Mononuclear cell (primary cell): ENCODE measurements around the gene HTRA1. TPM values are rescaled to one million over a fixed set of nuclear protein-coding genes. Genes with fewer than 3 reads are reported as not detected.

ENCODE experiments used
- H3K27me3 ChIP-seq: 2 replicates; pipeline ENCODE4 v1.6.0; 2011; ENCODE audit warnings: low read length, control low read depth; ENCODE audit not compliant: insufficient read depth
- H3K4me1 ChIP-seq: 2 replicates; pipeline ENCODE4 v1.5.1; 2011; ENCODE audit warnings: mild to moderate bottlenecking, low read length, control low read depth; ENCODE audit not compliant: insufficient read depth
- H3K4me3 ChIP-seq: 2 replicates; pipeline ENCODE4 v1.5.1; 2011; ENCODE audit warnings: mild to moderate bottlenecking, low read length, moderate library complexity
- H3K9me3 ChIP-seq: 2 replicates; pipeline ENCODE4 v1.5.1; 2011; ENCODE audit warnings: low read depth, mild to moderate bottlenecking, control low read depth, low read length
- total RNA-seq: library from RNA; depleted of rRNA; stranded (reverse); fragments of >200 nt; gene quantifications from one replicate; pipeline ENCODE4 v1.2.3, GENCODE V29; 2012

The HTRA1 gene
- total RNA-seq, 1 donor = 2.2 TPM

DNA sequence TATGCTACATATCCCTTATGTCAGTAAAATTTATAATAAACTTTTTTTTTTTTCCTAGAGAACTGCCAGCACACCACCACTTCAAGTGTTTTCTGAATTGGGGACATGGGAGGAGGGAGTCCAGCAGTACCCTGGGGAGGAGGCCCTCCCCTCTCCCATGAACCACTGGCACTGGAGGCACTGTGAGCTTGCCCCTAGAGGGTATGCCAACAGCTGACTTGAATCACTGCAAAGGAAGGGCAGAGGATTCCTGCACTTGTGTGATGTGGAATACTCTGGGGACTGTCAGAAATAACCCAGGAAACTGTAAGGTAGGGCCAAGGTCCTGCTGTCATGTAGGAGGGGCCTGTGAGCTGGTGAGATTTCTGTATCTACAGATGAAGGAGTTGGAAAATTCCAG is 15.4 kb upstream of the HTRA1 start:
- H3K9me3 ChIP-seq = no peaks in the 10 kb centered on the region
- peaks cover 9% of the 10 kb centered on the region for H3K27me3 ChIP-seq
- no peaks in the 10 kb centered on the region for H3K4me1 ChIP-seq
- no peak overlapping the region for H3K4me3 ChIP-seq

DNA sequence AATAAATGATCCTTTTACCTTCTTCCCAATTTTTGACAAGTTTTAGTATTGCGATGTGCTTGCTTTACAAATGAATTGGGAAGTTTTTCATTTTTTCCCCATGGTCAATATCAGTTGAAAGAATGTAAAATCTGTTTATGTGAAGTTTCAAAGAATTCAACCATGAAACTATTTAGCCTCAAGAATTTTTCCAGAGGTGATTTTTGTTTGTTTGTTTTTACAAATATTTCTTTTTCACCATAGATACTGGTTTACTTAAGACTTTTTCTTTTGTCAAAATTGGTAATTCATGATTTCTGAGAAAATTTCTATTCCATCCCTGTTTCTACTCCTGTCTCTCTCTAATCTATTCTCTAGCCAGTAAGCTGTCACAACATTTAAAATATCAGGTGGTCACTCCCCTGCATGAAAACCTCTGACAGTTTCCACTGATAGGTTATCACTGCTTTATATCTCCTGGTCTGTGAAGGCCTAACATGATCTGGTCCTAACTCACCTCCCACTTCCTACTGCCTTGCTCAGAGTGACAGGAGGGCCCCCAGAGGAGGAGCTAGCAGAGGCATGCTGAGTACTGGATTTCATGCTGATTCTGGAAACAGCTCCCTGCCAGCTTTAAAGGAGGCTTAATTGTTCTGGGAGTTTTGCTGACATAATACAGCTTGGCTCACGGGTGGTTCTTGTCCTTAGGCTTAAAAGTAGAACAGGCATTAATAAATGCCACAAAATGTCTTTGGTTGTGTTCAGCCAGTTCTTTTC is 14.5 kb upstream of the HTRA1 start:
- Histone ChIP-seq H3K9me3 (no peaks in the 10 kb centered on the region), H3K27me3 (peaks cover 9% of the 10 kb centered on the region), H3K4me1 (no peaks in the 10 kb centered on the region)

DNA sequence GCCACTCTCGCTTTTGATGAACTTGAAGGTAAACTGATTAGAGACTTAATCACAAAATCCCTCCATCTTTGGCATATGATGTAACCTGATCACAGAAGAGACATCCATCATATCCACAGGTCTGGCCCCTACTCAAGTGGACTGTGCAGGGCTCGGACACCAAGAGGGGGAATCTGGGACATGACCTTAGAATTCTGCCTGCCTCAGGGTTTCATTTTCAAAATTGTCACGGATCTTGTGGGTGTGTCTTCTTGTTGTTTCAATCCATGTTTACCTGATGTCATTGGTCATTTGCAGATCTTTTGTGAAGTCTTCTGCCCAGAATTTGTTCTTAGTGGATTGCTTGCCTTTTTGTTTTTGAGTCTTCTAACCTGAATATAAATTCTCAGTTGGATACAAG is 12.8 kb upstream of the HTRA1 start:
- Histone ChIP-seq H3K9me3 (no peaks in the 10 kb centered on the region), H3K4me3 (no peak overlapping the region), H3K27me3 (peaks cover 16% of the 10 kb centered on the region), H3K4me1 (no peaks in the 10 kb centered on the region)

More for the DNA sequence above, 14.5 kb upstream of the HTRA1 start:
- H3K4me3 ChIP-seq = no peak overlapping the region

DNA sequence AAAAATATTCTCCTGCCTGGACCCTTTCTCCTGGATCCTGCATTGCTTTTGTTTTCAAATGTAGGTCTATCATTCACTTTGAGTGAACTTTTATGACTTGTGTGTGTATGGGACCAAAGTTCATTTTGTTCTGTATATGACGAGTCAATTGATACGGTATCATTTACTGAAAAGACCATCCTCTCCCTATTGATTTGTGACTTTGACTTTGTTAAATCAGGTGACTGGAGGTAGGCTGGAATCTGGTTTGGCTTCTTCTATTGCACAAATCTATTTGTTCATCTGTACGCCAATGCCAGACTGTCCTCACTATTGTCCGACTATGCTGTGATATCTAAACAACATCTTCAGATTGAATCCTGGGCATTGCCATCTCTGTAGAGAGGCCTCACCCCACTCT is 12.2 kb upstream of the HTRA1 start:
- H3K9me3 ChIP-seq = no peaks in the 10 kb centered on the region
- H3K4me1 ChIP-seq = no peaks in the 10 kb centered on the region
- no peak overlapping the region for H3K4me3 ChIP-seq
- peaks cover 16% of the 10 kb centered on the region for H3K27me3 ChIP-seq

DNA sequence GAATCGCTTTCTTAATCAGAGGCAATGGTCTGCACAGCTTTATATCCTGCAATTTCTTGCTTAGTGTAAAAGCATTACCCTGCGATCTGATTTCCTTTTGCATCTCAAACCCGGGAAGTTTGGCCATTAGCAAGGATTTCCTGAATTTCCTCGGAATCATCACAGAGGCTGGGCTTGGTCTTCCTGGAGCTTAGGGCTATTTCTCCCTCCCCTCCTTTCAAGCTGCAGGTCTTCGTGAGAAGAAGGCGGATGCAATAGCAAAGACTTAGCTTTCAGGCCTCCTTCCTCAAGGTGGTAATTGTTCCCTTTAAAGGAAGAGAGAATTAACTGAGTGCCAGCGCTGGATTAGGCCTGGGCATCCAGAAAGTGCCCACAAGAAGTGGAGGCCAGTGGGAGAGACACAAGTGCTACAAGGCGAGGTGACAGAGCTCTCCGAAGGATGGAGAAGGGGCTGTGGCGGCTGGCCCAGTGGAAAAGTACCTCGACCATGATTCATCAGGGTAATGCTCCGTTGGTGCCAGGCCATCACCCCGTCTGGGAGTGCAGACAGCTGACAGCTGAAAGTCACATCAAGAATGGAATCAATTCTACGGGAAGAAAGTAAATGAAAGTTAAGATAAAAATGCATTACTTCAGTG is 10.9 kb upstream of the HTRA1 start:
- no peaks in the 10 kb centered on the region for H3K4me1 ChIP-seq
- H3K27me3 ChIP-seq = peaks cover 21% of the 10 kb centered on the region
- no peak overlapping the region for H3K4me3 ChIP-seq
- H3K9me3 ChIP-seq = no peaks in the 10 kb centered on the region

DNA sequence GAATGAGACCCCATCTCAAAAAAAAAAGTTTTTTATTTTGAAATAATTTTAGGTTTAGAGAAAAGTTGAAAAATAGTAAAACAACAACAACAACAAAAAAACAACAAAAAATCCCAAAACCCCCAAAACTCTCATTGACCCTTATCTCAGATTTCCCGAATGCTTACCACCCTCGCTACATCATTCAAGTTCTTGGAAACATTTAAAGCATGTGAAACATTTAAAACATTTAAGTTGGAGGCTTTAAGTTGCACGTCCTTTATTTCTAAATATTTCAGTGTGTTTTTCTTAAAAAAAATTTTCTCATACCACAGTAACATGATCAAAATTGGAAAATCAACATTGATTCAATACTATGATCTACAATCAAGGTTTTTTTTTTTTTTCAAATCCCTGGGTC is 7.3 kb upstream of the HTRA1 start:
- Histone ChIP-seq H3K4me1 (no peaks in the 10 kb centered on the region), H3K27me3 (peaks cover 43% of the 10 kb centered on the region), H3K9me3 (no peaks in the 10 kb centered on the region), H3K4me3 (no peak overlapping the region)

DNA sequence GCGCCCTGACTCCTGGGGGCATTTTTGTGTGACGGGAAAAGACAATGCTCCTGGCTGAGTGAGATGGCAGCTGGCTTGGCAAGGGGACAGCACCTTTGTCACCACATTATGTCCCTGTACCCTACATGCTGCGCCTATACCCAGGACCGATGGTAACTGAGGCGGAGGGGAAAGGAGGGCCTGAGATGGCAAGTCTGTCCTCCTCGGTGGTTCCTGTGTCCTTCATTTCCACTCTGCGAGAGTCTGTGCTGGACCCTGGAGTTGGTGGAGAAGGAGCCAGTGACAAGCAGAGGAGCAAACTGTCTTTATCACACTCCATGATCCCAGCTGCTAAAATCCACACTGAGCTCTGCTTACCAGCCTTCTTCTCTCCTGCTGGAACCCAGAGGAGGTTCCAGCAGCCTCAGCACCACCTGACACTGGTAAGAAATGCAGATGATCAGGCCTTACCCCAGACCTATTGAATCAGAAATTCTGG is 6.7 kb upstream of the HTRA1 start, which contains the start of gene ARMS2:
Gene ARMS2, plus strand, starts transcription at position 51 of the 478 bp plus-strand sequence. Its CDS starts 75 bp downstream, at position 126.
- H3K4me1 ChIP-seq = no peaks in the 10 kb centered on the region
- H3K9me3 ChIP-seq = no peaks in the 10 kb centered on the region
- peaks cover 46% of the 10 kb centered on the region for H3K27me3 ChIP-seq
- H3K4me3 ChIP-seq = no peak within 1 kb of the TSS

DNA sequence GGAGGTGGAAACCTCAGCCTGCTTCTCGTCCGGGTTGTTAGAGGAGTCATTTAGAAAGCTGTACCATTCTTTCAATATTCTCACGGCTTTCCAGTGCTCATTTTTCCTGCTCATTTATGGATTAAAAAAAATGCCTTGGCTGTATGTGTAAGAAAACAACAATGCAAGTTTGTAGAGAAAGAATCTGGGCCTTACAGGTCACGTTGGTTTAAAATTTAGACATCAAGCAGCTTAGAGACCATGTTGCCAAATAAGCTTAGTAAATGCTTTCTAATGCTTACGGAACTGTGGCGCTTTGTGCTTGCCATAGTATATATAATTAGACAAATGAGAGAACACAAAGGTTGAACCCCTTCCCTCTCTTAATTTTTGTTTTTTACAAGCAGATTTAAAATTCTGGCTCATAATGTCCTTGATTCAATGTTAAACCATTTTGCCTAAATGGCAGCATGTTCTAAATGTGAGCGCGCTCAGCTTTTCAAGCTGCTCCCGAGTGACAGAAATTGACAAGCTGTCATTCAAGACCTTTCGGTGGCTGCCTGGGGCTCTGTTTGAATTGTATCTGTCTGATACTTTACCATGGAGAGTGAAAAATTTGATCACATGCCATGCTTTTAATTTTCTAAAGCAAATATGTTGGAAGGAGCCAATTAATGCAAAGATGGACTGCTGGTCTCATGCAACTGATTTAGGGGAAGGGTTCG is 5.8 kb upstream of the HTRA1 start:
- Histone ChIP-seq H3K27me3 (peaks cover 55% of the 10 kb centered on the region), H3K4me1 (peaks cover 8% of the 10 kb centered on the region), H3K4me3 (no peak overlapping the region), H3K9me3 (no peaks in the 10 kb centered on the region)

DNA sequence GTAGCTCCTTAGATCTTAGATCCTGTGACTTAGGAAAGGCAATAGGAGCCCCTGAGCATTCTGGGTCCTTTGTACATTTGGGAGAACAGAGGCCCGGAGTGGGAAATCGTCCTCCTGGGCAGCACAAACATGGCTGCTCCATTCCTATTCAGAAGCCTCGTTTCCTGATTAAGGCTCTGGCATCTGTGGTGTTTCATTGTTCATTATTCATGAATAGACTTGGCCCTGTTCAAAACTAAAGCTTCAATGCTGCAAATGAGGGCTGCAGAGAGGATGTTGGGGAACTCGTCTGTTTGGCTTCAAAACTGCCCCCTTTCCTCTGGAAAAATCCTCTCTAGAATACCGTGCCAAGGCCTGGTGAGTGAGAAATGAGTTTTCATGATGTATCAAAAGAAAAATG is 3.4 kb upstream of the HTRA1 start:
- H3K4me1 ChIP-seq = peaks cover 21% of the 10 kb centered on the region
- H3K27me3 ChIP-seq = peaks cover 62% of the 10 kb centered on the region
- H3K9me3 ChIP-seq = no peaks in the 10 kb centered on the region
- H3K4me3 ChIP-seq = no peak overlapping the region

DNA sequence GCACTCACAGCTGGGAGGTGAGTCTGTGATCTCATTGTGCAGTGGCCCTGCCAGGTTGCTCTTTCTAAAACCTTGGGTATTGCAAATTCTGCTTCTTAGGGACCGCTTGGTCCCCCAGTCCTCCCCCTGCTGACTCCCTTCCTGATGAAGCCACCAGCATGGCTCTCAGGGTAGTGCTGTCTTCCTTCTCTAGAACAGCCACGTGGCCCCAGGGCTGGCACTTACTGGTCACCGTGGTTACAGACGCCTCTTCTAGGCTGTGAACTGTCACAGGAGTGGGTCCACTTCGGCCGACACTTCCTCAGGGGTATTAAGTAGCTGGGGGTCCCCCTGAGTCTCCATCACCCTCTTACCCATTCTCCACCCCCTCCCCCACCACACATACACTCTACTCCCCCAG is 2.7 kb upstream of the HTRA1 start:
- Histone ChIP-seq H3K4me3 (no peak overlapping the region), H3K27me3 (peaks cover 69% of the 10 kb centered on the region), H3K9me3 (no peaks in the 10 kb centered on the region), H3K4me1 (peaks cover 23% of the 10 kb centered on the region)

DNA sequence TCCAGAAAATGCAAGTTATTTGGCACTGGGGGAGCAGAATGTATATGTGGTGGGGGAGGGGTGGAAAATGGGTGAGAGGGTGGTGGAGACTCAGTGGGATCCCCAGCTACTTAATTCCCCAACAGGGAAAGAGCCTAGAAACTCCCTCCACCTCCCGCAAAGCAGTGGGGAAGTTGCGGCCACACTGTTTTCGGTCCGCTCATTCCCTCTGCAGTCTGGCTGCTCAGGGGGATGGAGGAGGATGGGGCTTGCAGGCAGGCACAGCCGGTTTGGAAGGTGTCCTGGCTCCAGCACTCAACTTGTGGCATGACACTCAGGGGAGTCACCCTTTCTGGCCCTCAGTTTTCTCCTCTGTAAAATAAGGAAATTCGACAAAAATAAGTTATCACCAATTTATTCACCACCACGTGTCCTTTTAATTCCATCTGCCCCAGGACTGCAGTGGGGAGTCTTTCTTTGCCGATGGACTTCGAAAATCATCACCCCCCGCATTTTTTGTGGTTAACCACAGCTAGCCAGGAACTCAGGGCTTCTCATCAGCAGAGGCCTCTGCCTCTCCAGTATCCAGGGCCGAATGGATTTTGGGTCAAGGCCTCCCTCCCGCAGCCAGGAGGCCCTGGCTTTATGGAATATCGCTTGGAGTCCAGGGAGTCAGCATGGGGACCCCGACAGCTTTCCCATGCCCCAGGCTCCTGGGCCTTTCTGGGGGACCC is 1.6 kb upstream of the HTRA1 start:
- peaks cover 75% of the 10 kb centered on the region for H3K27me3 ChIP-seq
- peaks cover 23% of the 10 kb centered on the region for H3K4me1 ChIP-seq
- H3K9me3 ChIP-seq = no peaks in the 10 kb centered on the region
- no peak overlapping the region for H3K4me3 ChIP-seq

DNA sequence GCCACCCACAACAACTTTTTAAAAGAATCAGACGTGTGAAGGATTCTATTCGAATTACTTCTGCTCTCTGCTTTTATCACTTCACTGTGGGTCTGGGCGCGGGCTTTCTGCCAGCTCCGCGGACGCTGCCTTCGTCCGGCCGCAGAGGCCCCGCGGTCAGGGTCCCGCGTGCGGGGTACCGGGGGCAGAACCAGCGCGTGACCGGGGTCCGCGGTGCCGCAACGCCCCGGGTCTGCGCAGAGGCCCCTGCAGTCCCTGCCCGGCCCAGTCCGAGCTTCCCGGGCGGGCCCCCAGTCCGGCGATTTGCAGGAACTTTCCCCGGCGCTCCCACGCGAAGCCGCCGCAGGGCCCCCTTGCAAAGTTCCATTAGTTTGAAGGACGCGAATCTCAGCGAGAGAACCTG is 461 bp upstream of the HTRA1 start:
- Histone ChIP-seq H3K27me3 (peaks cover 80% of the 10 kb centered on the region), H3K4me3 (no peak overlapping the region), H3K9me3 (no peaks in the 10 kb centered on the region)

DNA sequence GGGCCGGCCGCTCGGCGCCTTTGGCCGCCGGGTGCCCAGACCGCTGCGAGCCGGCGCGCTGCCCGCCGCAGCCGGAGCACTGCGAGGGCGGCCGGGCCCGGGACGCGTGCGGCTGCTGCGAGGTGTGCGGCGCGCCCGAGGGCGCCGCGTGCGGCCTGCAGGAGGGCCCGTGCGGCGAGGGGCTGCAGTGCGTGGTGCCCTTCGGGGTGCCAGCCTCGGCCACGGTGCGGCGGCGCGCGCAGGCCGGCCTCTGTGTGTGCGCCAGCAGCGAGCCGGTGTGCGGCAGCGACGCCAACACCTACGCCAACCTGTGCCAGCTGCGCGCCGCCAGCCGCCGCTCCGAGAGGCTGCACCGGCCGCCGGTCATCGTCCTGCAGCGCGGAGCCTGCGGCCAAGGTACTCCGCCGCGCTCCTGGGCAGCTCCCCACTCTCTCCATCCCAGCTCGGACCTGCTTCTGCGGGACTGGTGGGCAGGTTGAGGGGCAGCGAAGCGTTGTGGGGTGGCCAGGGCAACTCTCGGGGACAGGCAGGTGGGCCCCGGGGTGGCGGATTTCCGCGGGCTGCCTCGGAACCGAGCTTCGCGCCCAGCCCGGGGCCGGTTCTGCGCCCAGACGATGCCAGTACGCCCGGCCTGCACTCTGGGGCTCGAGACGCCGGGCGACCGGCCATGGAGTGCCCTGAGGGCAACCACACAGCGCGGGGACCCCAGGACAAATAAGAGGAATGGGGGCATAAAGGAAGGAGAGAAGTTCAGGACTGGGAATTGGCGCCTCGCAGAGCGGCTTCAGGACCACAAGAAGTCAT is 578 bp downstream of the HTRA1 start:
- Histone ChIP-seq H3K4me1 (peaks cover 30% of the 10 kb centered on the region), H3K27me3 (peaks cover 77% of the 10 kb centered on the region), H3K4me3 (peak overlapping the region; percentile 6), H3K9me3 (no peaks in the 10 kb centered on the region)

More for the DNA sequence above, 461 bp upstream of the HTRA1 start:
- peaks cover 23% of the 10 kb centered on the region for H3K4me1 ChIP-seq
